ENCODE results near the gene GNG7.
"Not testable (repeated sequence)": the region's sequence is repeated elsewhere in the genome, so short reads cannot be mapped to it uniquely, and the experiment has no call there.

The GNG7 gene

DNA sequence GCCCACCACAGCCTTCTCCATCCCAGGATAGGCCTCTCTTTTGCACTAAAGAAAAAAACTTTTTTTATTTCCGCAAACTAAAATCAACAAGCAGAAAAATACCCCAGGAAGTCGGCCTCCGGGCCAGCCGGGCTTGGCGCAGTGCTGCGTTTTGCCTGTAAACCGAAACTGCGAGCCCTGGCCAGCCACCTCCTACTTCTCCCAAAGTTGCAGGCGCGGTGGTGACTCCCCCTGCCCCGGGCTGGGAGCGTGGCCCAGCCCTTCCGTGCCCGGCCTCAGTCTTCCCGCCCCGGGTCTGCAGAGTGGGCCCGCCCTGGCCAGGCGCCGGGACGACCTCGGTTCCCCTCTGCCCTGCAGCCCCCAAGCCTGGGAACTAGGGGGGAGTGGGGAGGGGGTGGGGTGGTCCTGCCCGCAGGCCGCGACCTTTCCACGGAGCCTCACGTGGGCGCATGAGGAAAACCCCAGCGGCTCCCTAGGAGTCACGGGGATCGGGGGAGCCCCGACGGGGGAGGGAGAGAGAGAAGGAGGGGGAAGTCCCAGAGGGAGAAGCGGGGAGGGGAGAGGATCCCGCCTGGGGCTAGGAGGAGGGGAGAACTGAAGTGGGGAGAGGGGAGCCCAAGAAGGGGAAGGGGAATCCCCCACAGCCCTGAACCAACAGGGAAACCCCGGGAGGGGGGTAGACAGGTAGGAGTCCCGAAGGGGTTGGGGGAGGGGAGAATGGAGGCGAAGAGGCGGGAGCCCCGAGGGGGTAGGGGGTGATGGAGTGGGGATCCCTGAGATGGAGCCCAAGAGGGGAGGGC, 223.5 kb downstream of the GNG7 start:
- peak; percentile 91 to 95 for DNase-seq

- DNase-seq = peak; percentile 28 to 35
Observed at GRCh38 chr19:2478278-2478755, 224.2 kb downstream of the GNG7 start.

GRCh38 chr19:2477732-2478191, 224.7 kb downstream of the GNG7 start:
- no peak for DNase-seq

GRCh38 chr19:2477141-2477710, 225.3 kb downstream of the GNG7 start:
- no peak for DNase-seq

GRCh38 chr19:2476451-2477140, 225.9 kb downstream of the GNG7 start:
- peak; percentile 68 to 77 for DNase-seq

GRCh38 chr19:2475702-2476450, 226.6 kb downstream of the GNG7 start, which contains the start of gene GADD45B:
TSS of gene GADD45B (plus strand) at chr19:2476127. CDS start at chr19:2476359, 232 bp downstream.
- peak; percentile 97 to 100 for DNase-seq

DNA sequence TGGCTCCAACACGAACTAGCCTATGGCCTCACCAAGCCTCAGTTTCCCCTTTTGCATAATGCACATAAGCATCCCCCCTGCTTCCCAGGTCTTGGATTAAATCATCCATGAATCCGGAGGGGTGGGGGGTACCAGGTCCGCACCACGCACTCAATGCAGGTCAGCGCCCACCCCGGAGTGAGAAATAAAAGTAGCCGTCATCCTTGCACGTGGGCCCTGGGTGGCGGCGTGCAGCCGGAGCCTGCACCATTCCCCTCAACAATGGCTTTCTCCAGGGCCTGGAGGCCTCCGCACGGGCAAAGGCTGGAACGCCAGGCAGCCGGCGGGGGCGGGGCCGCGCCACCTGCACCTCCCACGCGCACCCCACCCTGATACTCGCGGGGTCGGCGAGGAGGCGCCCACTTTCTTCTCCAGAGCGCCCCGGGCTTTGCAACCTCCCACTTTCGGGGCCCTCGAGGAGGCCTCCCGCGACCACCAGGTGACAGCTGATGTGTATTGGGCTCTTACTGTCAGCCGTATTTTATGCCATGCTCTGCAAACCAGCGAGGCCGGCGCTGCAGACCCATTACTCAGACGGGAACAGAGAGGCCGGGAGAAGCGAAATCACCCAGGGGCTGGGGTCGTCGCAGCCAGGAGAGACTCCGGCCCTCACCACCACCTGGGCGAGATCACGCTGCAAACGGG, 227.3 kb downstream of the GNG7 start:
- DNase-seq = peak in 1 of 2 donors; percentile 46

- DNase-seq = peak; percentile 96
Observed at GRCh38 chr19:2474232-2475017, 228.1 kb downstream of the GNG7 start.

GRCh38 chr19:2469915-2470200, 232.6 kb downstream of the GNG7 start:
- DNase-seq = not testable (repeated sequence)

GRCh38 chr19:2469102-2469914, 233.2 kb downstream of the GNG7 start:
- DNase-seq = no peak

- DNase-seq = no peak
Observed at GRCh38 chr19:2468596-2468995, 233.9 kb downstream of the GNG7 start.

DNA sequence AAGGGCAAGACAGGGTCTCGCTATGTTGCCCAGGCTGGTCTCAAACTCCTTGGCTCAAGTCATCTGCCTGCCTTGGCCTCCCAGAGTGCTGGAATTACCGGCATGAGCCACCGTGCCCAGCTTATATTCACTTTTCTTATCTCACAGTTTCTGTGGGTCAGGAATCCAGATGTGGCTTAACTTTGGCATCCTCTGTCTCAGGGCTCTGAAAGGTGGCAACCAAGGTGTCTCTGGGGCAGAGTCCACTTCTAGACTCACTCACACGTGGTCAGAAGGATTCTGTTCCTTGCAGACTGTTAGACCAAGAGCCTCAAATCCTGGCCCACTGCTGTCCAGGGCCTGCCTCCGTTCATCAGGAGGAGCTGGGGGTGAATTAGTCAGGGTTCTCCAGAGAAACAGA, 238.1 kb downstream of the GNG7 start:
- DNase-seq = no peak

- not testable (repeated sequence) for DNase-seq
Observed at GRCh38 chr19:2463694-2464093, 238.8 kb downstream of the GNG7 start.

- no peak for DNase-seq
Observed at GRCh38 chr19:2462635-2463421, 239.7 kb downstream of the GNG7 start.

GRCh38 chr19:2461751-2462634, 240.5 kb downstream of the GNG7 start:
- DNase-seq = peak; percentile 38 to 54

All from inflammatory macrophage treated with lipopolysaccharide for 1 hour (primary cell).